ENCODE data around the gene SRRM4. TPM values are rescaled to one million over a fixed set of nuclear protein-coding genes. Genes with fewer than 3 reads are reported as not detected.

Gene SRRM4
- total and polyA plus RNA-seq, 4 donors: not detected

GRCh38 chr12:118964988-118965387, 16.4 kb upstream of the SRRM4 start:
- no peak overlapping the region for H3K27ac ChIP-seq (ENCODE audit: low read depth in 1 of 2, low read length in 2 of 2)
- TF ChIP-seq EGR1 (IDR thresholded peaks at IDR 0.05; ENCODE audit: low read depth in 2 of 2): no peak
- no peak for TF ChIP-seq YY1 (IDR thresholded peaks at IDR 0.05)
- TF ChIP-seq RAD21 (IDR thresholded peaks at IDR 0.05): no peak
- TF ChIP-seq ATF3 (IDR thresholded peaks at IDR 0.05): no peak
- no peak for TF ChIP-seq NR2F2 (IDR thresholded peaks at IDR 0.05)
- TF ChIP-seq ZBTB33 (IDR thresholded peaks at IDR 0.05): no peak
- TF ChIP-seq HNF4A (conservative IDR thresholded peaks at IDR 0.05): no peak
- no peak for TF ChIP-seq TAF1 (conservative IDR thresholded peaks at IDR 0.05)
- no peak for TF ChIP-seq MAX (IDR thresholded peaks at IDR 0.05)
- TF ChIP-seq FOXA2 (IDR thresholded peaks at IDR 0.05): no peak
- no peak for TF ChIP-seq RXRA (IDR thresholded peaks at IDR 0.05)
- TF ChIP-seq REST (IDR thresholded peaks at IDR 0.05): no peak
- TF ChIP-seq JUND (IDR thresholded peaks at IDR 0.05): no peak
- TF ChIP-seq CTCF (IDR thresholded peaks at IDR 0.05; ENCODE audit: low read depth, low read length, missing input control): no peak
- no peak for TF ChIP-seq HNF4G (IDR thresholded peaks at IDR 0.05)
- no peak for TF ChIP-seq GABPA (IDR thresholded peaks at IDR 0.05 in 1 of 2, conservative IDR thresholded peaks at IDR 0.05 in 1 of 2)
- 72% methylated on average over 5 of the region's 5 CpGs for WGBS
- peaks cover 0 to 4% (median under 1%) of the 10 kb centered on the region in 4 donors for H3K27me3 ChIP-seq (ENCODE audit: control insufficient read depth in 4 of 4, insufficient read depth in 4 of 4, low read length in 3 of 4)
- no peak overlapping the region for H3K4me3 ChIP-seq (ENCODE audit: low read depth in 1 of 3, low read length in 3 of 3)
- H3K9ac ChIP-seq (ENCODE audit: low read depth in 1 of 2, low read length in 2 of 2): no peak overlapping the region
- peaks cover 0 to 3% (median 0%) of the 10 kb centered on the region in 4 donors for H3K9me3 ChIP-seq (ENCODE audit: control insufficient read depth in 4 of 4, low read length in 3 of 4)
- DNase-seq (ENCODE audit: low spot score): no peak
- no peaks in the 10 kb centered on the region for H3K36me3 ChIP-seq (ENCODE audit: control insufficient read depth in 4 of 4, insufficient read depth in 3 of 4, low read depth in 1 of 4, low read length in 3 of 4)
- H3K4me1 ChIP-seq (ENCODE audit: control insufficient read depth in 4 of 4, insufficient read depth in 4 of 4, low read length in 3 of 4): no peaks in the 10 kb centered on the region

GRCh38 chr12:118970856-118971255, 10.5 kb upstream of the SRRM4 start:
- no peaks in the 10 kb centered on the region for H3K36me3 ChIP-seq (ENCODE audit: control insufficient read depth in 4 of 4, insufficient read depth in 3 of 4, low read depth in 1 of 4, low read length in 3 of 4)
- TF ChIP-seq REST (IDR thresholded peaks at IDR 0.05) (no peak), FOXA1 (IDR thresholded peaks at IDR 0.05) (no peak), JUND (IDR thresholded peaks at IDR 0.05) (no peak), SP1 (IDR thresholded peaks at IDR 0.05) (no peak), RXRA (IDR thresholded peaks at IDR 0.05) (no peak), GABPA (IDR thresholded peaks at IDR 0.05 in 1 of 2, conservative IDR thresholded peaks at IDR 0.05 in 1 of 2) (no peak), HNF4G (IDR thresholded peaks at IDR 0.05) (no peak), ZBTB33 (IDR thresholded peaks at IDR 0.05) (no peak), HNF4A (conservative IDR thresholded peaks at IDR 0.05) (no peak), YY1 (IDR thresholded peaks at IDR 0.05) (no peak)

More at GRCh38 chr12:118970856-118971255, 10.5 kb upstream of the SRRM4 start:
- WGBS: 56% methylated on average over 5 of the region's 5 CpGs
- no peak overlapping the region for H3K9ac ChIP-seq (ENCODE audit: low read depth in 1 of 2, low read length in 2 of 2)
- H3K27me3 ChIP-seq (ENCODE audit: control insufficient read depth in 4 of 4, insufficient read depth in 4 of 4, low read length in 3 of 4): peaks cover 0 to 12% (median 1%) of the 10 kb centered on the region in 4 donors
- H3K27ac ChIP-seq (ENCODE audit: low read depth in 1 of 2, low read length in 2 of 2): no peak overlapping the region
- H3K9me3 ChIP-seq (ENCODE audit: control insufficient read depth in 4 of 4, low read length in 3 of 4): no peaks in the 10 kb centered on the region
- H3K4me1 ChIP-seq (ENCODE audit: control insufficient read depth in 4 of 4, insufficient read depth in 4 of 4, low read length in 3 of 4): no peaks in the 10 kb centered on the region
- H3K4me3 ChIP-seq (ENCODE audit: low read depth in 1 of 3, low read length in 3 of 3): no peak overlapping the region
- no peak for DNase-seq (ENCODE audit: low spot score)

Measured in liver (tissue), 9 donors.